T-helper 1 cell (primary cell): ENCODE data around the gene IPO13.

ENCODE experiments used
- DNase-seq, 5 donors: peaks; one replicate each; pipeline ENCODE4 v3.0.0-alpha.2; 2012 to 2020

IPO13 gene

DNA sequence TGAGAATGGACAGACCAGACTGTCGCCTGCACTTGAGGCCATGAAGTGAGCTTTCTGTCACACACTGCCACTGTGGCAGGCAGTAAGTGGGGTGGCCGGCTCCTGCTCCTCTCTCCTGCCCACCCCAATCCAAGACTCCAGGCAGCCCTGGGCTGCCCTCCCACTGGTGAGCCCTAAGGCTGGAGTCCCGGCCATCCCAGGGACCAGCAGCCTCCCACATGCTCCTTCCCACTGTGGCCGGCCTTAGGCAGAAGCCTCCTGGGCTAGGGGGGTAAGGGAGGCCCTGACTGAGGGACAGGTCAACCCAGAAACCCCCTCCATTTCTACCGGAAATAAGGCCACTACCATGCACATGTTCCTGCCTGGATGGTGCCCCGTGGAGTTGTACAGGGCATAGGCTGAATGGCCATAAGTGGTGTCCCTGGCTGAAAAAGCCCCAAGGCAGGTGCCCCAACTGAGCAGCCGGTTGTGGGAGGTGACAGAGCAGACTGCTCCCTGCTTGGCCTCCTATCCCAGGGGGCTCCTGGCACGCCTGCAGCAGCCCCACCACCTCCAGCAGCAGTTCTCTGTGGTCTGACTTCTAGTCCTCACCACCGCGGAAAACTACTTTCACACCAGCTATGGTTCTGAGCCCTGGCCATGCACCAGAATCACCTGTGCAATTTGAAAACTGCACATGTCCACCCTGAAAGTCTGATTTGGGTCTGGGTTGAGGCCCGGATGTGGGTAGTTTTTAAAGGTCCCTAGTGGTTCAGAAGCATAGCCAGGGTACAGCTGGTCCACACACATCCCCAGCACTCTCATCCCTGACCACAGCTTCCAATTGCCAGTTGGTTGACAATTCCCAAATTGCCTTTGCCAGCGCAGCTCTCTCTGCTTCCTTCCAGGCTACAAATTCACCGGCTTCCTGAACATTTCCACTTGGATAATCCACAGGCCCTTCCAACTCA is 14.8 kb upstream of the IPO13 start:
- DNase-seq: no peak

DNA sequence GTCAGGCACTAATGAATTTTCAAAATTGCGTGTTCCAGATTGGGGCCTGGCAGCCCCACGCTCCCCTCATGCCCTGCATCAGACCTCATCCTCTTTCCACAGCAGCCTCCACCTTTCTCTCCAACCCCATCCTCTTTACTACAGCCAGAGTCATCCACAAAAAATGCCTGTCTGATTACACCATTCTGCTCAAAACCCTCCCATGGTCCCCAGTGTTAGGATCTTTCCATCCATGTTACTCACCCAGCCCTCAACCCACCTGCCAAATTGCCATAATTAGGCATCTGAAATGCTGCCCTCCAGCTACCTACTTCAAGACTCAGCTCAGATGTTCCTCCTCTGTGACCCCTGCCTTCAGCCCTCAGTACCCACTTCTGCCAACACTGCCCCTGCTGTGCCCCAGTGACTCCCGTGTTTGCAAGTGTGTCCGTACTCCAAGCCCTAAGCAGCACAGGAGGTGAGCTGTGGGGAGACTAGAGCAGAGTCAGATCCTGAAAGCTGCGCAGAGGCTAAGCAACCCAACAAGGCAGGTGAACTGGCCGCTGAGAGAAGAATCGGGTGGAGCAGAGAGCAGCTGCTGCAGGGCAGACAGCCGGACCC is 13.9 kb upstream of the IPO13 start:
- no peak for DNase-seq

DNA sequence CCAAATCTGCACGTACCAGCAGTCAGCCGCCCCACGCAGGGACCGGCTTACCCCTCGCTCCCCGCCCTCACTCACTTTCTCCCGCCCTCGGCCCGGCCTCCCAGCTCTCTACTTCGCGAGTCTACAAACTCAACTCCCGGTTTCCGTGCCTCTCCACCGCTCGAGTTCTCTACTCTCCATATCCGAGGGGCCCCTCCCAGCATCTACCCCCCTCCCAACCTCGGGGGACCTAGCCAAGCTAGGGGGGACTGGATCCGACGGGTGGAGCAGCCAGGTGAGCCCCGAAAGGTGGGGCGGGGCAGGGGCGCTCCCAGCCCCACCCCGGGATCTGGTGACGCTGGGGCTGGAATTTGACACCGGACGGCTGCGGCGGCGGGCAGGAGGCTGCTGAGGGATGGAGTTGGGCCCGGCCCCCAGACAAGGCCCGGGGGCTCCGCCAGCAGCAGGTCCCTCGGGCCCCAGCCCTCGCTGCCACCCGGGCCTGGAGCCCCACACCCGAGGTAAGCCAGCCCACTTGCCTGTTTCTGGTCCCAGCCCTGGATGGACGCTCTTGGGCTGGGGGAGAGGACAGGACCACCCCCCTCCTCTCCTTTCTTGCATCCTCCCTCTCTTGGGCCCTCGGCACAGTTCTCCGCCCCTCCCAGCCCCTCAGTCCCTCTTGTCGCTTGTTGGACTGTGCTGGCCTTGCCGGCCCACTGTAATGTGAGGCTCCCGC is 13.2 kb upstream of the IPO13 start, which contains the start of gene ARTN:
Gene ARTN, plus strand, starts transcription at position 416 of the 715 bp plus-strand sequence. CDS start 1,856 bp downstream, outside the sequence.
- no peak for DNase-seq

DNA sequence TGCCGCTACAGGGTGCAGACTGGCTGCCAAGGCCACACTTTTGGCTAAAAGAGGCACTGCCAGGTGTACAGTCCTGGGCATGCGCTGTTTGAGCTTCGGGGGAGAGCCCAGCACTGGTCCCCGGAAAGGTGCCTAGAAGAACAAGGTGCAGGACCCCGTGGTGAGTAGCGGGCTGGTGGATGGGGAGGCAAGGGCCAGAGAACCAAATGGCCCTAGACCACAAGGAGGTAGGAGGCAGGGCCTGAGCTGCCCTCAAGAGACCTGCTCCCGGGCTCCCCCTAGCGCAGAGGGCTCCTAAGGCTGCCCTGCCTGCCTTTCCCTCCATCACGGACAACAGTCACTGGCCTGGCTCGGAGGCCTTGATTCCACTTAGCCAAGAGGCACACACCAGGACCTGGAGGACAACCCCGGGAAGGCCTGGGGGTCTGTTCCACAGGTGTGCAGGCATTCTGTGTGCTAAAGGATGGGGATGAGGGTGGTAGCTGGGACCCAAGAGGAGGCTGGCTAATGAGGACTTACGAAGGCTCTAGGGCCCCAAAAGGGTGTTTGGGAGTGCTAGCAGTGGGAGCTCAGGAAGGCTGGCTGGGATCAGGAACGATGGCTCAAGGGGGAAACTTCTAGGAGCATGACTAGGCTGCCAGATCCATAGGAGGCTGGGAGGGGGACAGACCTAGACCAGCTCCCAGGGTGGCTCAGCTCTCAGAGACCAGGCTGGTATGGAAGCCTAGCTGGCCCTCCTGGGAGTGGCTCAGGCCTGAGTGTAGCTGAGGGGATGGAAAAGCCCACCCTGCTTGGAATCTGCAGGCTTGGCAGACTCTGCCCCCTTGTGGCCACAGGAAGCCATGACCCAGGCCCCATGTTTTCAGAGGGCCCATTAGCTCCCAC is 12.4 kb upstream of the IPO13 start:
- DNase-seq: peak in 3 of 5 donors; percentile 21 to 40 (median 32)

DNA sequence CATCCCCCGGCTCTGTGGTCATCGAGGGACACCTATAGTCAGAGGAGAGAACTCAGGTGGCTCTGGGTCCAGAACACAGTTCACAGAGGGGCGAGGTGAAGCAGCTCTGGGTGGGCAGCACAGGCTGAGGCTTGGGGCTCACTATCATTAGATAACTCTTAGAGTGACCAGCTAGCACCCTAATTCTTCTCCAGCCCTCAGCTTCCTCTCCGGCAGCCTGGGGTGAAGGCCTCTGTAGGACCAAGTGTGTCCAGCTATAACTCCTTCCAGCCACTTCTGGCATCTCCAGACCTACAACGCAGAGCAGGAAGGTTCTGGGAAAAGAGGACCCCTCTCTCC is 11.8 kb upstream of the IPO13 start:
- DNase-seq: no peak

DNA sequence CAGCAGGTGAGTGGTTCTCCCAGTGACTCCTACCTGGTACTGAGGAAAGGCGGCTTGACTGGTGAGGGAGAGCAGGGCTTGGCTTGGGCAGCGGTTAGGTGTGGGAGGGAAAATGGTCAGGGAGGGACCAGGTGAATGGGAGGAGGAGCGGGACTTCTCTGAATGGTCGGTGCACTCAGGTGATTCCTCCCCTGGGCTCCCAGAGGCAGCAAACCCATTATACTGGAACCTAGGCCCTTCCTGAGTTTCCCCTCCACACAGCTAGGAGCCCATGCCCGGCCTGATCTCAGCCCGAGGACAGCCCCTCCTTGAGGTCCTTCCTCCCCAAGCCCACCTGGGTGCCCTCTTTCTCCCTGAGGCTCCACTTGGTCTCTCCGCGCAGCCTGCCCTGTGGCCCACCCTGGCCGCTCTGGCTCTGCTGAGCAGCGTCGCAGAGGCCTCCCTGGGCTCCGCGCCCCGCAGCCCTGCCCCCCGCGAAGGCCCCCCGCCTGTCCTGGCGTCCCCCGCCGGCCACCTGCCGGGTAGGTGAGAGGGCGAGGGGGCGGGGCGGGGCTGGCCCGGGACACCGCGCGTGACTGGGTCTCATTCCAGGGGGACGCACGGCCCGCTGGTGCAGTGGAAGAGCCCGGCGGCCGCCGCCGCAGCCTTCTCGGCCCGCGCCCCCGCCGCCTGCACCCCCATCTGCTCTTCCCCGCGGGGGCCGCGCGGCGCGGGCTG is 10.9 kb upstream of the IPO13 start:
- DNase-seq: no peak

DNA sequence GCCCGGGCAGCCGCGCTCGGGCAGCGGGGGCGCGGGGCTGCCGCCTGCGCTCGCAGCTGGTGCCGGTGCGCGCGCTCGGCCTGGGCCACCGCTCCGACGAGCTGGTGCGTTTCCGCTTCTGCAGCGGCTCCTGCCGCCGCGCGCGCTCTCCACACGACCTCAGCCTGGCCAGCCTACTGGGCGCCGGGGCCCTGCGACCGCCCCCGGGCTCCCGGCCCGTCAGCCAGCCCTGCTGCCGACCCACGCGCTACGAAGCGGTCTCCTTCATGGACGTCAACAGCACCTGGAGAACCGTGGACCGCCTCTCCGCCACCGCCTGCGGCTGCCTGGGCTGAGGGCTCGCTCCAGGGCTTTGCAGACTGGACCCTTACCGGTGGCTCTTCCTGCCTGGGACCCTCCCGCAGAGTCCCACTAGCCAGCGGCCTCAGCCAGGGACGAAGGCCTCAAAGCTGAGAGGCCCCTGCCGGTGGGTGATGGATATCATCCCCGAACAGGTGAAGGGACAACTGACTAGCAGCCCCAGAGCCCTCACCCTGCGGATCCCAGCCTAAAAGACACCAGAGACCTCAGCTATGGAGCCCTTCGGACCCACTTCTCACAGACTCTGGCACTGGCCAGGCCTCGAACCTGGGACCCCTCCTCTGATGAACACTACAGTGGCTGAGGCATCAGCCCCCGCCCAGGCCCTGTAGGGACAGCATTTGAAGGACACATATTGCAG is 10.2 kb upstream of the IPO13 start:
- peak in 1 of 5 donors; percentile 29 for DNase-seq

DNA sequence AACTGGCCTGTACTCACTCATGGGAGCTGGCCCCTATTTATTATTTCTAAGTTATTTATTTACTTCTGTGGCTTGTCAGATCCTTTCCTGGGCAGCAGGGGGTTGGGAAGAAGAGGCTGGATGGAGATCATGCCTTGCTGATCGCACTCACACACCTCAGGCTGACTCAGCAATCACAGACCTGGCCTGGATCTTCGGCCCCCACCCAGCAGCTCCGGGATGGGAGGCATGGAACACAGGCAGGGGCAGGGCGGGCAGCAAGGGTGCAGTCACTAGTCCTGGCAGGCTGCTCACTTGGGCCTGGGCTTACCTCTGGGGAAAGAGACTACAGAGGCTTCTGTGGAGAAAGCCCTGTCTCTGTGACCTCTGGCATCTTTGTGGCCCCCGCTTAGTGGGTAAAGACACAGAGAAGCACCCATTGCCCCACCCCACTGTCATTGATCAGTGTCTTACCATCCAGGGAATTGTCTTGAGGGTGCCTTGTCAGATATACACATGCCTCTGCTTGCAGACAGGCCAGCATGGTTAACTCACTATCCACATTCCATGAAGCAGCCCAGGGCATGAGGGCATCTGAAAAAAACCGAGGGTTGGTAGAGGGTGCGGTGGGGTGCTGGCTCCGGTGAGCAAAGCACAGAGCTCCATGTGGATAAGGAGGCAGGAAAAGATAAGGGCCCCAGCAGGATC is 9.4 kb upstream of the IPO13 start:
- no peak for DNase-seq

DNA sequence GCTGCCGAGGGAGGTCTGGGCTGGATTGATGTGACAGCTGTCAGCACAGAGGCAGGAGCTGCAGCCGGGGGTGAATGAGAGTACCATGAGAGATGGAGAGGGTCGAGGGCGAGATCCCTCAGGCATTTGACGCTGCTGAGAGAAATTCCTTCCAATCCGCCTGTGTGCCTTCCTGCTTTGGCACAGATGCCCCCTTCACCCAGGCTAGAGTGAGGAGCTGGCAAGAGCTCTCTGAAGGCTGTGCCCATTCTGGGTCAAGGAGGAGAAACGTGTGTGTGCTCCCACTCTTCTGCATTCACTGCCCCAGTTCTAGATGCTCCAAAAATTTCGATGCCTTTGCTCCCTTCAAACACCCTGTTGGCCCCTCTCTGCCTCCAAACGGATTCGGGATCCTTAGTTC is 8.4 kb upstream of the IPO13 start:
- no peak for DNase-seq

DNA sequence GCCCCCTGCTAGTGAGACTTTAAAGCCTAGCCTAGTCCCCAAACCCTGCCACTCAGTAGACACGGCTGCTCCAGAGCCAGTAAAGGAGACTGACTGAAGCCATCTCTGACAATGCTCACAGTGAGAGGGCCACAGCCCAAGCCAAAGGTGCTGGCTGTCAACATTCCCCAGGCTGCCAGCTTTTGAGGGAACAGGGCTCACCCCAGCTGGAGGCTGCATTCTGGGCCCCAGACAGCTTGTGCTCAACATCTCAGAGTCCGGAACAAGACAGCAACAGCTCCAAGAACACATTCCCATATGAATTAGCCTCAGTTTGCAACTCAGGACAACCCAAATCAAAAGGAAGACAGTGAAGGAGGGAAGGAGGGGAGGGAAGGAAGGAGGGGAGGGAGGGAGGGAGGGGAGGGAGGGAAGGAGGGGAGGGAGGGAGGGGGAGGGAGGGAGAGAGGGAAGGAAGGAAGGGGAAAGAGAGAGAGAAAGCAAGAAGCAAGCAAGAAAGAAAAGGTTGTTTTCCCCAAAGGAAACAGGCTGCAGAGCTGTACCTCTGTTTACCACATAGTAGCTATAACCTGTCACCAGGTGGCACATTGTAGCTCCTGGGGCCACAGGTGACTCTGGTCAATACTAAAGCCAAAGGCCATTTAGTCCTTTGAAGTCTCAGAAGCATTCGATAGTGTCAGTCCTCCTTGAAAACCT is 7.7 kb upstream of the IPO13 start:
- DNase-seq: no peak

DNA sequence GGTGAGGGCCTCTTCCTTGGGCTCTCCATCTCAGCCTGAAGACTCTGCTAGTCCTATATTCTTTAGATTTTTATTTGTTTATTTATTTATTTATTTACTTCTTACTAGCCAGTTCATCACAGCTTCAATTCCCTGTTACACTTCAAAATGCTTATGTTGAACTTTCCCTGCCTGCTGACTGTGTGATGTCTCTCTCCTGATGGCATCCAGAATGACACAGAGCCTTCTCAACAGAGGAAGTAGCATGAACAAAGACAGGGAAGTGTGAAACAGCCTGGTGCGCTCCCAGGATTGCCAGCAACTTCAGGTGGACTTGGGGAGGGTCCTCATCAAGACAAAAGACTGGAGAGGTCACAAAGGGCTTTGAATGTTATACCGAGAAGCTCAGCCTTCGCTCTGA is 4.3 kb upstream of the IPO13 start:
- no peak for DNase-seq

DNA sequence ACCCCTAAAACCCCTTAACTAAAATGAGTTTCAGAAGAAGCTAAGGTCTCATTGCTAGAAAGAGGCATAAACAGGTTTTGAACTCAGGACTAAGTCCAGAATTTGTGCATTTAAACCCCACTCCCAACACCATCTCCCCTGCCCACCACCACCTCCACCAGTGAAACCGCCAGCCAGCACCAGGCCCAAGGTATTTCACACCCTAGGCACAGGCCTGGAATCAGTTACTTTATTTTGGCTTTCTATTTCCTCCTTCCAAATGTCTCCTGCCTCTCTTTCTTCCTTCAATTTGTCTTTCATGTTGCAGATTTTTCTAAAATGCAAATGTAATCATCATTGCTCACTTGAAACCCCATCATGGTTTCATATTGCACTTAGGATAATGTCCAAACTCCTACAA is 1.9 kb upstream of the IPO13 start:
- no peak for DNase-seq

DNA sequence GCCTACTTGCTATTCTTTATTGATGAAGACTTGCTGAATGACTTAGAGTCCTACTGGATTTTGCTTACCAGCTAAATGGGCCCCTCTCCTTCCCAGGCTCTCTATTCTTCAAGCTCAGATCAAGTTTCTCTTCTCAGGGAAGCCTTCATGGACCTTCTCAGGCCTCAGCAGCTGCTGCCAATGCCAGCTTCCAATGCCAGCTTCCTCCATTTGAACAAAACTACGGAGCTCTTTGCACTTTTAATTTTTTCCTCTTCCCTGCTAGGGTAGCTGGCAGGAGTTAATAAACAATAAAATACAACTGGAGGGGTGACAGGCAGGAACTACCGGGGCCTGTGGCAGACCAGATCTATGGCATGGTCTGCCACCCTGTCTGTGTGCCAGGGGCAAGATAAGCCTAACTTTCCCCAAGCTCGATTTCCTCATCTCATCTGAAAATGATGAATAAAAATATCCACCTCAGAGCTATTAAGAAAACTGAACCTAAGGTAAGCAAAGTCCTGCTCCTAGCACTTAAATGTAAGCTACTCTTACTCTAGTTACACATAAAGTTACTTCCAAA is 995 bp upstream of the IPO13 start:
- no peak for DNase-seq

DNA sequence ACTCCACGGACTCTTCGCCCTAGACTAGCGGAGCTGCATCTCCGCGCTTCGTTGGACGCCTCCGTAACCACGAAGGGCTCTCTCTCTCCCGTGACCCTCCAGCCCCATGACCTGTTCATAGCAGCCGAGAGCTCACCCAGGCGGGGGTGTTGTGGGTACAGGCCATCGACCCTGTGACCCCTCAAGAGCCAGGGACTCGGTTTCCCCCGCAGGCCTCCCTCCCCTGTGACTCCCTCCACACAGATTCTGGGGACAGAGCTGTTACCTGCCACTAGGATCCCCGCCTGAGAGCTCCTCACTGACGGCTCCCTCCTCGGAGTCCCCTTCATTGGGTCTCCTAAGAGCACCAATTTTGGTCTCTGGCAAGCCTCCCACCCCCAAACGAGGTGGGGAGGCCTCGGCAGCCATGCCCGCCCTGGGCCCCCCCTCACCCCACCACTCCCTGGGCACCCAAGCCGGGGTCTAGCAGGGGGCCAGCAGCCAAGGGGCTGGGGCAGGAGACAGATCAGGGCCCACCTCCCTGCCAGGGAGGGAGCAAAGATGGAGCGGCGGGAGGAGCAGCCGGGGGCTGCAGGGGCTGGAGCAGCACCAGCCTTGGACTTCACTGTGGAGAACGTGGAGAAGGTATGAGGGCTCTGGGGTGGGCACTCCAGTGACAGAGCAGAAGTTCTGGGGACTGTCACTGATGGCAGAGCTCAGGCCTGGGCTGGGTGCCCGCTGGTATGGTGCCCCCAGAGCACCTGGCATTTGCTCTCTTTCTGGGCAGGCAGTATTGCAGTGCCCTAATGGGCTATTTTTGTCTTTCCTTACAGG is 517 bp downstream of the IPO13 start:
- DNase-seq: peak in 1 of 5 donors; percentile 12

DNA sequence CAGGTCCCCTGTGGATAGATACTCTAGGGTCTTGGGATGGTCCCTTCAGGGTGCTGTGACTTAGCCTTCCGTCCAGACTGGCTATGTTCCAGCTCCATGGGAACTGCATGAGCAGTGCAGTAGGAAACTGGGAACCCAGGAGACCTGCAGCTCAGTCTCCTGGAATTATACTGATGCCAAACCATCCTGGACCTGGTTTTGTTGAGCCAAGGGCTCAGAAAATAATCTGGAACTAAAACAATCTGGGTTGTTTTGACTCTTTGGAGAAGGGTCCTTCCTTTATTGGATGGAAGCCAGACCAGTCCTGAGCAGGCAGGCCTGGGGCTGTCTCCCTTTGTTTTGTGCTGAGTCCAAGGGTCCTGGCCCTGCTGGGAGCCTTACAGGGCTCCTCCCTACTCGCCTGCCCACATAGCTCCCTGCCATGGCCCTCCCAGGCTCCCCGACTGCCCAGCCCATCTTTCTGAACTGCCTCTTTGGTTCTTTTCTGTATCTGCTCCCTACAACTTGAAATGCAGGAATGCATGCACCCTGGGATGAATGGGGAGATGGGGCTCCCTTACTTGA is 1.2 kb downstream of the IPO13 start:
- no peak for DNase-seq

DNA sequence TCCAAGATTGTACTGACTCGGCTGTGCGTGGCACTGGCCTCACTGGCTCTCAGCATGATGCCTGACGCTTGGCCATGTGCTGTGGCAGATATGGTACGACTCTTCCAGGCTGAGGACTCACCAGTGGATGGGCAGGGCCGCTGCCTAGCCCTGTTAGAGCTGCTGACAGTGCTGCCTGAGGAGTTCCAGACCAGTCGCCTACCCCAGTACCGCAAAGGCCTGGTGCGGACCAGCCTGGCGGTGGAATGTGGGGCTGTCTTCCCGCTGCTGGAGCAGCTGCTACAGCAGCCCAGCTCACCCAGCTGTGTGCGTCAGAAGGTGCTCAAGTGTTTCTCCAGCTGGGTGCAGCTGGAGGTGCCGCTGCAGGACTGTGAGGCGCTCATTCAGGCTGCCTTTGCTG is 2.9 kb downstream of the IPO13 start:
- no peak for DNase-seq

DNA sequence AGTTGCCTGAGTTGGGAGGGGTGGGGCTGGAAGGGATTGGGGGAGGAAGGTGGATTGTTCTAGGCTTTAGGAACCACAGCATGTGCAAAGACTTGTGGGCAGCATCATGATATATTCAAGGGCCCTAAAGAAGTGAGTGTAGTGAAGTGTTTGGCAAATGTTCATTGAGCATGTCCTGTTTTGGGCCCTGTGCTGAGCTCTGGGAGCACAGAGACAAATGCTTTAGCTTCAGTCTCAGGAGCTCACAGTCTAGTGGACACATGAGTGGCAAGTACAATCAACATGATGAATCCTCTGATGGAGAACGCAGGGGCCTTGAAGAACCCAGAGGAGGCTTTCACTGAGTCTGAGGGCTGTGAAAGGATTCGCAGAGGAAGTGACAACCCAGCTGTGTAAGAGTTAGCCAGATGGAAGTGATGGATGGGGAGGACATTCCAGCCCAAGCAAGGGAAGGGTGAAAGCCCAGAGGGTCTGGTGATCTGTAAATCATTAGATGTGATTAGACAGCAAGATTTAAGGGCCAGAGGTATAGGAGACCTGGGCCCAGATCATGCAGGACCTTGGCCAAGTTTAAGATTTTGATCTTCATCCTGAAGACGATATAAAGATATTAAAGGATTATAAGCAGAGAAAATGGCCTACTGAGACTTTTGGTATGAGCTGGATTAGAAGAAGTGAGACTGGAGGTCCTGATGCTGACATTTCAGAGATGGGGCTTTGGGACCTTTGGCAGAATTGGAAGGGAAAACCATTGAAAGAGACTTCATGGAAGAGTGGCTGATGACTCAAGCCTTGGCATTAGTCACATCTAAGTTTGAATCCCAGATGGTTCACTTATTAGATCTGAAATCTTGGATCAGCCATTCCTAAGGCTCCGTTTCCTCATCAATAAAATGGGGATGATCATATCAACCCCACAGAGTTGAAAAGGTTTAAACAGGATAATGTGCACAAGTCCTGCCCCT is 4.6 kb downstream of the IPO13 start:
- no peak for DNase-seq
